LNCaP clone FGC (cell line): Measurements from ENCODE around the gene NCOA1.

Experiments used
- DNase-seq: peaks from one replicate; pipeline ENCODE4 v3.0.0-alpha.2; 2011; ENCODE audit warnings: low read depth
- H3K4me3 ChIP-seq: 2 replicates; pipeline ENCODE4 v1.5.1; 2011; ENCODE audit warnings: mild to moderate bottlenecking, low read depth, low read length, control low read depth
- TF ChIP-seq, protein P1 (sequence below): IDR thresholded peaks from 2 replicates; pipeline ENCODE4 v1.5.1; 2012; ENCODE audit warnings: mild to moderate bottlenecking; ENCODE audit not compliant: control insufficient read depth, insufficient read depth; ENCODE audit errors: extremely low read depth

Gene NCOA1

DNA sequence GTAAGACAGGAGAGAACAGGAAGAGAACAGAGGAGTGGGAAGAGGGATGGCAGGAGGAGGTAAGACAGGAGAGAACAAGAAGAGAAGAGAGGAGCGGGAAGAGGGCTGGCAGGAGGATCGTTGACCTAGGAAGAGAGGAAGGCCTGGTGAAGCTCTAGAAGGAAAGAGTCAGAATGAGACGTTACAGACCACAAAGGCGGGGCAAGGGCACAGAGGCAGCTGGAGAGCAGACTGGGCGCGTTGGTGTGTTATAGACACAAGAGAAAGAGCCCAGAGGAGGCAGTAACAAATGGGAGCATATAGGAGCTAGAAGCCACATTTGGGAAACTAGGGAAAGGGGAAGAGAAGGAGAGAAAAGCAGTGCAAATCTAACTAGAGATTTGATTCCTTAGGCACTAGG lies 275.6 kb downstream of the NCOA1 start:
- TF ChIP-seq, protein P1, sequence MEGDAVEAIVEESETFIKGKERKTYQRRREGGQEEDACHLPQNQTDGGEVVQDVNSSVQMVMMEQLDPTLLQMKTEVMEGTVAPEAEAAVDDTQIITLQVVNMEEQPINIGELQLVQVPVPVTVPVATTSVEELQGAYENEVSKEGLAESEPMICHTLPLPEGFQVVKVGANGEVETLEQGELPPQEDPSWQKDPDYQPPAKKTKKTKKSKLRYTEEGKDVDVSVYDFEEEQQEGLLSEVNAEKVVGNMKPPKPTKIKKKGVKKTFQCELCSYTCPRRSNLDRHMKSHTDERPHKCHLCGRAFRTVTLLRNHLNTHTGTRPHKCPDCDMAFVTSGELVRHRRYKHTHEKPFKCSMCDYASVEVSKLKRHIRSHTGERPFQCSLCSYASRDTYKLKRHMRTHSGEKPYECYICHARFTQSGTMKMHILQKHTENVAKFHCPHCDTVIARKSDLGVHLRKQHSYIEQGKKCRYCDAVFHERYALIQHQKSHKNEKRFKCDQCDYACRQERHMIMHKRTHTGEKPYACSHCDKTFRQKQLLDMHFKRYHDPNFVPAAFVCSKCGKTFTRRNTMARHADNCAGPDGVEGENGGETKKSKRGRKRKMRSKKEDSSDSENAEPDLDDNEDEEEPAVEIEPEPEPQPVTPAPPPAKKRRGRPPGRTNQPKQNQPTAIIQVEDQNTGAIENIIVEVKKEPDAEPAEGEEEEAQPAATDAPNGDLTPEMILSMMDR: no peak
- no peak overlapping the region for H3K4me3 ChIP-seq
- DNase-seq: no peak

DNA sequence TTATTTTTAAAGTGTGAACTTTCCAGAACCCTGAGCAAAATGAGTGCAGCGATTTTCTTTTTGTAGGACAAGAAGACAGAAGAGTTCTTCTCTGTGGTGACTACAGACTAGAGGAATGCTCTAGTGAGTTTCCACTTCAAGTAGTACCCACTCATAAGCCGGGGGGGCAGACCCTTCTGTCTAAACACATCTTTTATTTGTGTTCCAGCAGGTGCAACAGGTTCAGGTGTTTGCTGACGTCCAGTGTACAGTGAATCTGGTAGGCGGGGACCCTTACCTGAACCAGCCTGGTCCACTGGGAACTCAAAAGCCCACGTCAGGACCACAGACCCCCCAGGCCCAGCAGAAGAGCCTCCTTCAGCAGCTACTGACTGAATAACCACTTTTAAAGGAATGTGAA lies 277.0 kb downstream of the NCOA1 start:
- TF ChIP-seq, protein P1: no peak
- H3K4me3 ChIP-seq: no peak overlapping the region
- no peak for DNase-seq

DNA sequence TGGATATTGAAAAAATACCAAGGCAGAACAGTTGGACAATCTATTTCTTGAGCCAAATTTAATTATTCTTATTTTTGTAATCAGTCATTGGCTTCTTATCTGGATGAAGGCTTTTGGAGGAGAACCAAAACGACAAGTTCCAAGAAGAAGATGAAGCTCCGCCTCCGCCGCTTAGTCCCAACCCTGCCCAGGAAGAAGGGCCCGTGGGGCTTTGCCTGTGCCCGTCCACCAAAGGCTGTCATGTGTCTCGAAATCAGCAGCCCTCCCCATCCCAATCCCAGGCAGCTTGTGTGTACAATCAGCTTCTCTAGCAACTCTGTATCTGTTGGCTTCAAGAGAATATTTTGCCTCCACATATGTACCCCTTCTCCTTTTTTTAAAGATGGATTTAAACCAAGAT lies 277.5 kb downstream of the NCOA1 start:
- TF ChIP-seq, protein P1: no peak

DNA sequence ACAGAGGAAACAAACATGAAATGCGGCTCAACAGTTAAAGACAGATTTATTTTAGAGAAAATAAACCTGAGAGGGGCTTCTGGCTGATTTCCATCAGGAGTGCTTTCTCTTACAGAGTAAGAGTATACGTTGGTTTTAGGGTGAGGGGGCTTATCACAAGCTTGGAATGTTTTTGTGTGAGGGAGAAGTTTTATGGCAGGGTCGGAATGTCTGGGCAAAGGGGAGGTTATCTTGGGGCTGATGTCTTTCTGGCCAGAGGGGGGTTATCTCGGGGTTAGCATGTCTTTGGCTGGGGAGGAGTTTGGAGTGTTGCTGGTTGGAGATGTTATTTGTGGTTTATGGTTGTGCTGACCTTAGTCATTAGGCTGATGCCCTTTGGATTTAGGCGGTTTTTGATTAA lies 280.0 kb downstream of the NCOA1 start:
- no peak overlapping the region for H3K4me3 ChIP-seq
- TF ChIP-seq, protein P1: no peak
- no peak for DNase-seq

More for the DNA sequence above, 277.5 kb downstream of the NCOA1 start:
- no peak overlapping the region for H3K4me3 ChIP-seq
- DNase-seq: no peak

DNA sequence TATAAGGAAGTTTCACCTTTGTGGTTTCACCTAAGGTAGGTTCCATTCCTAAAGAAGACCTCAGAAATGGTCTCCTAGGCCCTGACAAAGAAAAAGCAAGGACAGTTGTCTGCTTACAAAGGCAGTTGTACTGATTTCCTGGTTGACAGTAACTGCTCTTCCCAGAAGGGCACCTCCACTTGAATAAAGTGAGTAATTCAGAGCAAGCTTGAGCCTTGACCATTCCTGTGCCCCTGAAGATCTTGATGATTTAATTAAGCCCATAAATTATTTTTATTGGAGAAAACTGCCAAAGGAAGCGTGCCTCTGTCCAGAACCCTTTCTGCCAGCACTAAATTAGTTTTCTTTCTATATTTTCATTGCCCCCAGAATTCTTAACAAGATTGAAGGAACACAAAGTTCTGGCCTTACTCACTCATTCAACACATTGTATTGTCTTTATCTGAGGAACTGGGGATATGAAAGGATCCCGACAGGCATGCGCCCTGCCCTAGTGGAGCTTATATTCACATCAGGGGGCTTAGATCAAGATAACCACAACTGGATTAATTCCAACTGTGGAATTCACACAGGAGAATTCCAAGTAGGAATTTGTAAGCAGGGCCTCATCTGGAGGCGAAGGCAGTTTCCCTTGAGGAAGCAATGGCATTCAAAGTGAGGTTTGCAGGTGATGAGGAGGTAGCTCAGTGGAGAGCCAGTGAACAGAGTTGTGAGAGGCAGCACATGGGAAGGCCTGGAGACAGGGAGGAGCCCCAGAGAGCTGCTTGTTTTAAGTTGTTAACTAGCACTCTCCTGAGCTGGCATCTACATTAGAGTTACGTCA lies 280.9 kb downstream of the NCOA1 start:
- no peak for DNase-seq
- TF ChIP-seq, protein P1: no peak
- no peak overlapping the region for H3K4me3 ChIP-seq

DNA sequence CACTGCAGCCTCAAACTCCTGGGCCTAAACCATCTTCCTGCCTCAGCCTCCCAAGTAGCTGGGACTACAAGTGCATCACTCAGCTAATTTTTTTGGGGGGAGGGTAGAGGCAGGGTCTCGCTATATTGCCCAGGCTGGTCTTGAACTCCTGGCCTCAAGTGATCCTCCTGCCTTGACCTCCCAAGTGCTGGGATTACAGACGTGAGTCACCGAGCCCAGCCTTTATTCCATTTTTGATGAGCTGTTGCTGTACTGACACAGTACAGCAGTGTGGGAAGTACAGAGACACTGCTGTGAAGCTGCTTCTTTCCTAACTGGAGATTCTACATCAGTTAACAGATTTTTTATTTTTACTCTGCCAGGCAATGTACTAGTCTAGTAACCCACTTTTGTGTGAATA lies 283.3 kb downstream of the NCOA1 start:
- no peak overlapping the region for H3K4me3 ChIP-seq
- no peak for DNase-seq
- TF ChIP-seq, protein P1: no peak

DNA sequence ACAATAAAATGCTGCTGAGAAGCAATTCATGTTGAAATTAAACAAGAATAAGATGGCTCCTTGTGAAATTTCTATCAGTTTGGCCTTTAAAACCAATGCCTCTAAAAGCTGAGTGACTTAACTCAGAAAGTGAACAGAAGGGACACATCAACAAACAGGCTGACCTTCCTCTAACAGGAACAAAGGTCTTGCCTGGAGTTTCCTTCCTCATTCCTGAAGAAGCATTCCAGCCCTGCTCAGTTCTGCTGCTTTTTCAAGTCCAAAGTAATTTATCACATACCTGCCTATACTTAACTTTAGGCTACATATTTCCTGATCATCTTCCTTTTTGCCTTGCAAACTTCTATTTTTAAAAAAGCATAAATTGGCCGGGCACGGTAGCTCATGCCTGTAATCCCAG lies 288.1 kb downstream of the NCOA1 start:
- TF ChIP-seq, protein P1: no peak
- no peak for DNase-seq

More for the DNA sequence above, 288.1 kb downstream of the NCOA1 start:
- no peak overlapping the region for H3K4me3 ChIP-seq
